Fibroblast of skin of right biceps (primary cell): ENCODE measurements around the gene PEAK1.
A peak's percentile ranks its signal among the peaks of the same experiment; 100 is the strongest.

ENCODE experiments used
- DNase-seq: peaks from one replicate; pipeline ENCODE4 v3.0.0-alpha.2; 2013

PEAK1 gene

DNA sequence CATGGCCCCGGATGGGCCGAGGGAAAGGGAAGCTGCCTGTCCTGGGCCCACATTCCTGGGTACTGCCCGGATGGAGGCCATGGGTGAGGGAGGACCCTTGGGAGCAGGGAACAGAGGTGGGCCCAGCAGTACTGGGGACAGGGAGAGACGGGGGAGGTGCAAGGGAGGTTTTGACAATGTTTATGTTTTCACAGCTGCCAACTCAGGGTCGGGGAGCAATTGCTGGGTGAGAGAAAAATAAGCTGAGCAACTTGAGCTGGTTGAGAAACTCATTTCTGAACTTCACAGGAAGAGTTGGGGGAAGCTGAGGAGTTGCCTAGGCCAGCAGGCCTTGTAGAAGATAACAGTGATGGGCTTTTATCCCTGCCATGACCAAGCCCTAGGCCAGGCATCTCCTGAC is 337.9 kb downstream of the PEAK1 start:
- no peak for DNase-seq

DNA sequence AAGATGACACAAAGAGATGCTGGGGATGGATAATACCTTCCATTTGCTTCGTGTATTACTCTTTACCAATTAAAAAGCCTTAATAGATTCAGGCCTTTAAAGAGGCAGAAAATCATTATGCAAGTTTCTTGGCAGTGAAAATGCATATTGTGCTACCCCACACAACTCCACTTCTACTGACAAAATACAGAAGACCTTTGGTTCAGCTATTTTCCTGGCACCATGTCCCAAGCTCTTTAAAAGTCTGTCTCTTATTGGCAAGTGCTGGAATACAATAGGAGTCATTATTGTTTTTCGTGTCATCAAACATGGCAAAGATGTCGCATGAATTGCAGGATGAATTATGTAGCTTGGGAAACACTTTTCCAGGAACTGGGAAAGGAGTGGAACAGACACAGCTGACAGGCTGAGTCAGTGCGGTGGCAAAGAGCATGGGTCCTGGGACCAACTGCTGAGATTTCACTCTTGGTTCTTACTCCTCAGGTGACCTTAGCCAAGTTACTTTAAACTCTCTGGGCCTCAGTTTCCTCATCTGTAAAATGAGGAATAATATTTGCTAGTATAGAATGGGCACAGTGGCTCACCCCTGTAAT is 343.5 kb downstream of the PEAK1 start:
- DNase-seq = no peak

GRCh38 chr15:77075528-77075927 is 344.4 kb downstream of the PEAK1 start:
- DNase-seq = no peak

DNA sequence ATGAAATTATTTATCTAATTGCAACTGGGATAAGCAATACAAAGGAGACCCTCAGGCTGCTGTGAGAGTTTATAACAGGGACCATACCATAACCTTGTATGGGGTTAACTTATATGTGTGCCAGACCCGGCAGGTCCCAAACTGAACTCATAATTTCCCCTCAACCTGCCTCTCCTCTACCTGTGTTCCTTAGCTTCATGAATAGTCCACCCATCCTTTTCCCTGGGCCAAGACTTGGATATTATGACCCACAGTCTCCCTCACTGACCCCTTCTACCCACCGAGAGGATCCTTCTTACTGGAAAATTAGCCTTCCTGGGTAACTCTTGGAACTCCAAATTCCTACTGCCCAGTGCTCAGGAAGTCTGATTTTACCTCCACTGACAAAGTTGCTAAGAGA is 345.6 kb downstream of the PEAK1 start:
- no peak for DNase-seq

DNA sequence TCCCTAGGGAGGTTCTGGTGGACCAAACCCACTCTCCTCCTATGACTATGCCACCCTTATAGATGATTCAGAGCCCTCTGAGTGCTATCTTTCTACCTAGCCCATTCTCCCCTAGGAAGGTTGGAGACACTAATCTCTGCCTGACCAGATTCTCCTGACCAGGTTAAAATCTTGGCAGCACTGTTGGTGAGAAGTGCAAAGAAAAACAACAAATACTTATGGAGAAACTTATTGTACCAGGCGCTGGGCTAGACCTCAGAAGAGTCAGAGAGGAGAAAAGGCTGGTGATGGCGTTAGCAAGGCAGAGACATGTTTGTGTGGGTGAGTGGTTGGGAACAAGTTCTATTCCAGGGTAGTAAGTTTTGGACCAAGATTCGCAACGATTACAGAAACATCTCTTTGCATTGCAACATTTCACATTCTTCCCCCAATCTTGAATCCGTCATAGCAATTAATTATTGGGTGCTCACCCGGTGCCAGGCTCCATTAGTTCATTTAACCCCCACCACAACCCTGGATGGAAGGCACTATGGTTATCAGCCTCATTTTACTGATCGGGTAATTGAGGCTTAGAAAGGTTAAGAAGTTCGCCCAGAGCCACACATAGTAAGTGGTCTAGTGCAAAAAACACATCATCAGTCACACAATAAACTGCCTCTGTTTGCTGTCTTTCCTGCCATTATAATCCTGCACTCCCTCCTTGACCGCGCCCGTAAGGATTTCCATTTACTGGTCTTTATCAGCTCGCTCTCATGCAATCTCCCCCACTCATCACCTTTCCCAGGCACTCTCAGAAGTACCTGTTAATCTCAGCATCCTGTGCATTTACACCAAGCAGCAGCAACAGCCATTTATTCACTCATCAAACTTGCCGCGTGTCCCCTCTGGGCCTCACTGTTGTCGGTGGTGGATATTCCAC is 348.3 kb downstream of the PEAK1 start:
- DNase-seq = no peak

DNA sequence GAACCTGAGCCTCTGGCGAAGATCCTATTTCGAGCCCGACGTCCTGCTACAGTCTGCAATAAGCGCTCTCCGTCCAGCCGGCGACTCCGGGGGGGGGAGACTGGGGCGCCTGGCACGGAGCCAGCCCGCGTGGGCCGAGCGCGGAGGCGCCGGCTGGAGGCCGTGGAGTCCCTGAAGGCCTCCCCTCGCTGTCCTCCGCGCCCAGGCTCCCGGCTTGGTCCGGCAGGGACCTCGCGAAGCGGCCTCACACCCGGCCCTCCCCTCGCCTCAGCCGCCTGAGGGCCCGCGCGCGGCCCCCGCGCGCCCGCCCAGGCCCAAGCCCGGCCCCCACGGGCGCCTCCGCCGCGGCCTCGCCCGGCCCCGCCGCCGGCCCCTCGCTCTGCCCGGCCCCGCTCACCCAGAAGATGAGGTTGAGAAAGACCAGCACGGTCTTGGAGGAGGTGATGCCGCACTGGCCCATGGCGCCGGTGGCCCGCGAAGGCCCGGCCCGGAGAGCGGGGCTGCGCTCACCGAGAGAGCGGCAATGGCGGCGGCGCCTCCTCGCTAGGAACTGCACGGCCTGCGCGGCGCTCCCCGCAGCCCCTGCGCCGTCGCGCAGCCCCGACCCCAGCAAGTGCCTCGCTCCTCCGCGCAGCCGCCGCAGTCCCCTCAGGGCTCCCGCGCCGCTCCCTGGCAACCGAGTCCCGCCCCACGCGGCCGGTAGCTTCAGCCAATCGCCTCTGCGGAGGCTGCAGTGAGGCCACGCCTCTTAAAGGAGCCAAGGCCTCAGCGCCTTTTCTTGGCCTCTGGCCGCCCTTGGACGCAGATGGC is 349.2 kb downstream of the PEAK1 start, which contains the start of gene TSPAN3:
Gene TSPAN3 (minus strand): TSS at position 615 of the 810 bp plus-strand sequence. CDS start 155 bp downstream, at position 460.
- peak; percentile 93 for DNase-seq

DNA sequence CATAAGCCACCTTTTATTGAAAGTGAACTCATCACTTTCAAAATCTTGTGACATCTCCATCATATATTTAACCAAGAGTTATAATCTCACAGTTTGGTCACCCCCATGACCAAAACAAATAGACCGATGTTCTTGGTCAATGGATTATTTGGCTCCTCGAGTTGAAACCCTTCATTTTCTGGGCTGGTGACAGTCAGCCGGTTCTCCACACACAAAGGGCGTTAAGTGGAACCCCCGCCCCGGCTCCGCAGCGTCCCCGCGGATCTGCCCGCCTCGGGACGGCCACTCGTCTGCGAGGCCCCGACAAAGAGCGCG is 349.8 kb downstream of the PEAK1 start:
- no peak for DNase-seq

DNA sequence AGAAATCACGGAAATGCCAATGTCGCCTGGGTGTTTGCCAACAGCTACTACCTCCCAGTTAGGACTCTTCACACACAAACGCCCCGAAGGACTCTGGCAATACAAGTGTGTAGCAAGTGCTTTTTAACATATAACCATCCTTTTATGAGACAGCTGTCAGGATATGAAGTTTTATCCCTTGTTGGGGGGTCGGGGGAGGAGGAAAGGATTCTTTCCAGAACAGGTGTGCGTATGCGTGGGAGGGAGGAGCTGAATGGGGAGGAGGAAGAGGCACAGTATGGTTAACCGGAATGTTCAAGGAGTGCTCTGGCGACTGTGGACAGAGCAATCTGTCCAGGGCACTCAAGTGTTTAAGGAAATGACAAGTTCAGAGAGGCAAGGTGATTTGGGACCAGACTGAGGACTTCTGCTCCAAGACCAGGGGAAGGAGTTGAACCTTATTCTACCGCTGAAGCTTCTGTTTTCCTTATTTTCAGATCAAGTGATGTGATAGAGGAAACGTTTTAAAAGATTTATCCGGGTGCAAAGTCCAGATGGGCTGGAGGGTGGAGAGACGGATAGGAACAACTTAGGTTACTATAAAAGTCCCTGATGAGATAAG is 350.3 kb downstream of the PEAK1 start:
- no peak for DNase-seq

- no peak for DNase-seq
Measured at GRCh38 chr15:77068633-77069032, 351.3 kb downstream of the PEAK1 start.

DNA sequence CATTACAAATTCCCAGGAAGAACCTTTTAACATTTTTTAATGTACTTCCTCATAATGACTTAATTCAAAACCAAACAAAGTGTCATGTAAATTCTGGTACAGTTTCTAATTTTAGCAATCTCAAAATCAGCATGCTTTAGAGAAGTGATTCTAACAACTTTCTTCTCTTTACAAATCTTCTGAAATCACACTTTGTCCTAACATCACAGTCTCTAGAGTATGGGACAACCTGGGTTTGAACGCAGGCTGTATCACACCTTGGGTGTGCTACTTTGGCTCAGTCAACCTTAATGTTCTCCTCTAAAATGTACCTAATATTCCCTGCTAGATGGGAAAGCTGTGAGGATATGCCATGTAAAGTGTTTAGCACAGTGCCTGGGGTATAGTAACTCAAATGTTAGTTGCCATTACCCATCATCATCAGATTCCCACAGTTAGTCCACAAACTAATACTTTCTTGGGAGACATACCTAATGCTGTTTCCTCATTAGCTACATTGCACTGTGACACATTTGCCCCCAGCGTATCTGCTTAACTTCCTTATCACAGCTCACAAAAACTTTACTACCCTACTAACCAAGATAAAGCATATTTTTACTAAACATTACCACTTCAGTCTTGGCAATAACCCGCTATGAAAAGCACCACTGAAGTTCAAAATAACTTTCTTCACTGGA is 352.1 kb downstream of the PEAK1 start:
- DNase-seq = no peak

DNA sequence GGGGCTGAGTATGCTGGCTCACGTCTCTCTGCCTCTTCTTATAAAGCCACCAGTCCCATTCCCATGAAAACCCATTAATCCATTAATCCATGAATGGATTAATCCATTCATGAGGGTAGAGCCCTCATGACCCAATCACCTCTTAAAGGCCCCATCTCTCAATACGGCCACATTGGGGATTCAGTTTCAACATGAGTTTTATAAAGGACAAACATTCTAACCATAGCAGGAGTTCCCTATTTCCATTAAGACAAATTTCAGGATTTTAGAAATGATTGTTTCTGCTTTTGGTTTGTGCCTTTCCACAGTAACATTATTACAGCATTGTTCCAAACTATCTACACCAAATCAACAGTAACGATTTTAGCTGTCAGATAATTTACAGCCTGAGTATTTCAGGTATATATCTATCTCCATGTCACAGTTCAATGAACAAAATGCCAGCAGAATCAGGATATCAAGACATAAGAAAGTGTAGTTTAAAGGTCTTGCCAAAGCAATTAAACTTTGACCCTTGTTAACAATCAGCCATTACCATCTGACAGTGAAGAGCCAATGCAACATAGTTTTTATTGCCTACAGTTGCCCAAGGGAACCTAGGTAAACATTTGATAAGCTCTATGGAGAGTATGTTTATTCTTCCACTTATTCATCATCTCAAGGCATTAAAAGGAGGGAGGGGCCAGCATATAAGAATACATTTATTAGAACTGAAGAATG is 352.8 kb downstream of the PEAK1 start:
- DNase-seq = peak; percentile 38

GRCh38 chr15:77064539-77065308 is 355.2 kb downstream of the PEAK1 start:
- peak; percentile 44 for DNase-seq

DNA sequence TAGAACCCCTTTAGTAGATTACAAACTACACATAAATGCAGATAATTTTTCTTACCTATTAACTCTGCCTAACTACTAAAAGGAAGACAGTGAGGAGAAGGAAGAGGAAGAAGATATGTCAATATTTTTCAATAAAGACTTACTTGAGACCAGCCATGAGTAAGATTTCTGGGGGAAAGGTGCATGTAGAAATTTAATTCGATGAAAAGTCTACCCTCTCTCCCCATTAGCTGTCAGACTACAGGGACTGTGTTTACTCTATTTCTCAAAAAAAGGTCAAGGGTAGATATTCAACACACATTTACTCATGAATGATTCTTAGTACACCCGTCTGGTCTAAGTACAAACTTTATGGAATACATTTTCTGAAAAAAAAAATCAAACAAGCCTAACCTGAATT is 355.8 kb downstream of the PEAK1 start:
- no peak for DNase-seq

DNA sequence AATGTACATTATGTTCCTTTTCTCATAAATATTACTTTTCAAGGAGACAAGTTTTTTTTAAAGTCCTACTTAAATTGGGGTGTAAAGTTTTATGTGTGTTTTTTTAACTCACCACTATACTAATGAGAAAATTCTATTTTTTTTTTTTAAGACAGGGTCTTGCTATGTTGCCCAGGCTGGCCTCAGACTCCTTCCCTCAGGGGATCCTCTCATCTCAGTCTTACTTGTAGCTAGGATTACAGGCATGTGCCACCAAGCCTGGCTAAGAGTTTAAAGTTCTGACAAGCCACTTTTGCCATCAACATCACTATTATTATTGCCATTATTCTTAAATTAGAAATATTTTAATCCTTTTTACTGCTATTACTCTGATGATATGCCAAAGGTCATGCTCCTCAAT is 356.7 kb downstream of the PEAK1 start:
- no peak for DNase-seq

DNA sequence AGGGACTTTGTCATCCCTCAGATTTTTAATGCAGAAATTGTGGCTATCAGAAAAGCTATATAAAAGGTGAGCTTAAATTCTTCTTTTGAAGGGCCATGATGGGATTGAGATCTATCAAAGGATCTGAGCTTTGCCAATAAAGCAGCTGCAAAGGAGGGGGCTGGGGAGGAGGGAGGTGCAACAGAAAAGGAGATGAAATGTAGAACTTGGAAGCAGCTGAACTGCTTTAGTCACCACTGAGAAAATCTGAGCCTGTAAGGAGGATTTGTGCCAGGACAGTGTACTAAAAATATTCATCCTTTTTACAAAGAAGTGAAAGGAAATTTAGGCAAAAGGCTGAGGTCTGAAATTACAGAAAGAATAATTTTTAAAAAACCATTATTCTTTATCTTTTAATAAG is 359.4 kb downstream of the PEAK1 start:
- peak; percentile 53 for DNase-seq

- DNase-seq = peak; percentile 45
Measured at GRCh38 chr15:77059786-77060361, 360.0 kb downstream of the PEAK1 start.

DNA sequence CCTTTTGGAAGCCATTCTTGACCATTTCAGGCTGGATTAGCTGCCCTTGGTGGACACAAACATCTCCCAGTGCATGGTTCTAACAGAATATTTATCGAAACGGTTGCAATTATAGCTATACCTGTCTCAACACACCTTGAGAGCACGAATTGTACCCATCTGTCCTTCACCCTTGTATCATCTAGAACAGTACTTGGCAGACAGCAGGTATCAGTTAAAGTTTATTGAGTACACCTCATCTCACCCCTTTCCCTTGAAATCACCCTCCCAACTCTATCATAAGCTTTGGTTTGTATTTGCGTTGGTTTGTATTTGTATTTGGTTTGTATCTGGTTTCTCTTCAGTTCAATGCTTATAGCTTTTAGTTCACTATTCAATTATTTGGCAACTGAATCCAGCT is 361.4 kb downstream of the PEAK1 start:
- DNase-seq = no peak

DNA sequence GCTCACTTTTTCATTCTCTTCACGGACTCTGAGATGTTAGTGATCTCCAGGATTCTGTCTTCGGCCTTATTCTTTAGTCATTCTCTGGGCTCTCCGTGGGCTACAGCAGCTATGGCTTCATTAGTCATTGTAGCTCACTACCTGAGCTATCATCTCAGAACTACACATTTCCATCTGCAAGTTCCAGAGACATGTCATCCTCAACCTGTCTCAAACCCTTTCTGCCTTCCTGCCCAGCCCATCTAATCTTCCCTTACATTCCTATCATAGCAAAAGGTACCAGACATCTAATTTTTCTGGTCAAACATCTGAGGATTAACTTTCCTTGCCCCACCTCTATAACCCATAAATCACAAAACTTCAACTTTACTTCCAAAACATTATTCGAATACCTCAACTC is 362.2 kb downstream of the PEAK1 start:
- DNase-seq = peak; percentile 34

GRCh38 chr15:77057072-77057471 is 362.8 kb downstream of the PEAK1 start:
- no peak for DNase-seq

DNA sequence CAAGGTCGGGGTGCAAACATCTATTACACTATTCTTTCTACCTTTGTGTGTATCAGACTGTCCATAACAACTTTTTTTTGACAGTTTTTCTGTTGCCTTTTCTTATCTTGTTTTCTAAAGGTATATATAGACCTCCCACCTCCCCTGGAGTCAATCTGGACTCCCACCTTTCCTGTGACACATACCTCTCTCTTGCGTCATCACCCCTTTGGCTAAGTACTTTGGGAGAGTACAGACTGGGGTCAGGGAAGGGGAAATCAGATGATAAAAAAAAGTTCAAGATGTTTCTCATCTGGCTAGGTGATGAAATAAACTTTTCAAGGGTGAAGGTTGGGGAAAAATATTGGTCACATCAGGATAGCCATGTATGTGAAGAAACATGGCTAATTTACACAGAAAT is 366.2 kb downstream of the PEAK1 start:
- DNase-seq = no peak

DNA sequence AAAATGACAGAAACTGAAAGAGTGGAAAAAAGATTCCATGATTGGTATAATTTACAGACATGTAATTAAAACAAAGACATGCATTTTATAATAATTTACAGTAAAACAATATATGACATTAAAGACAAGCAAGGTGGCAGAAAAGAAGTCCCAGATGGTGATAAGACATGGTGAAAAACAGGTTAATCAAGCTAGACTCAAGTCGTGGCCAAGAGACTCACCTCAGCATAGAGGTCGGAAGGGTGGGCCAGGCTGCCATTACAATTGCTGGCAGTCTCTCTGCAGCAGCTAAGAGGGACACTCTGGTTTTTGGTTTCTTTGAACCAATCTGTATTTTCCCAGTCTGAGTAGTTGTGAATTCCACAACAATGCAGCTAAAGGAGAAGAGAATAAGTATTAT is 367.3 kb downstream of the PEAK1 start:
- DNase-seq = no peak
